Inflammatory macrophage treated with lipopolysaccharide for 4 hours (primary cell): ENCODE measurements around the gene TM4SF1.
"Not testable (repeated sequence)": the region's sequence is repeated elsewhere in the genome, so short reads cannot be mapped to it uniquely, and the experiment has no call there.

ENCODE experiments used
- DNase-seq: peaks from one replicate; pipeline ENCODE4 v3.0.0-alpha.2; 2020

The TM4SF1 gene

GRCh38 chr3:149393345-149394160 is 16.1 kb upstream of the TM4SF1 start:
- DNase-seq: peak; percentile 90

- no peak for DNase-seq
These were observed 14.5 kb upstream of the TM4SF1 start for GRCh38 chr3:149391960-149392359.

- no peak for DNase-seq
These were observed 13.3 kb upstream of the TM4SF1 start for GRCh38 chr3:149390772-149391212.

- no peak for DNase-seq
These were observed 12.8 kb upstream of the TM4SF1 start for GRCh38 chr3:149390294-149390693.

GRCh38 chr3:149388531-149389417 is 11.3 kb upstream of the TM4SF1 start:
- DNase-seq: no peak

GRCh38 chr3:149388001-149388440 is 10.6 kb upstream of the TM4SF1 start:
- no peak for DNase-seq

GRCh38 chr3:149386299-149386606 is 8.8 kb upstream of the TM4SF1 start:
- no peak for DNase-seq

- DNase-seq: no peak
These were observed 8.3 kb upstream of the TM4SF1 start for GRCh38 chr3:149385617-149386298.

GRCh38 chr3:149384911-149385321 is 7.5 kb upstream of the TM4SF1 start:
- peak; percentile 85 for DNase-seq

- no peak for DNase-seq
These were observed 6.7 kb upstream of the TM4SF1 start for GRCh38 chr3:149384167-149384566.

GRCh38 chr3:149383703-149384102 is 6.3 kb upstream of the TM4SF1 start:
- no peak for DNase-seq

GRCh38 chr3:149382518-149382917 is 5.1 kb upstream of the TM4SF1 start:
- no peak for DNase-seq

GRCh38 chr3:149382101-149382467 is 4.6 kb upstream of the TM4SF1 start:
- no peak for DNase-seq

- no peak for DNase-seq
These were observed 4.0 kb upstream of the TM4SF1 start for GRCh38 chr3:149381173-149382100.

GRCh38 chr3:149380220-149380619 is 2.8 kb upstream of the TM4SF1 start:
- not testable (repeated sequence) for DNase-seq

GRCh38 chr3:149378478-149379309 is 1.2 kb upstream of the TM4SF1 start:
- no peak for DNase-seq

- DNase-seq: no peak
These were observed 586 bp downstream of the TM4SF1 start for GRCh38 chr3:149376718-149377407.

GRCh38 chr3:149375501-149376196 is 1.8 kb downstream of the TM4SF1 start:
- DNase-seq: no peak

GRCh38 chr3:149374793-149375500 is 2.5 kb downstream of the TM4SF1 start:
- DNase-seq: peak; percentile 62
